GM20000 (cell line): ENCODE measurements around the gene FAM163A.
"Not testable (repeated sequence)": the region's sequence is repeated elsewhere in the genome, so short reads cannot be mapped to it uniquely, and the experiment has no call there.

Experiments used
- DNase-seq: peaks from one replicate; pipeline ENCODE4 v3.0.0; 2012; ENCODE audit warnings: low spot score
- CTCF ChIP-seq: IDR thresholded peaks from 2 replicates; pipeline ENCODE4 v1.5.1; 2012; ENCODE audit warnings: mild to moderate bottlenecking, control low read depth; ENCODE audit errors: extremely low read depth, missing control alignments

The FAM163A gene

DNA sequence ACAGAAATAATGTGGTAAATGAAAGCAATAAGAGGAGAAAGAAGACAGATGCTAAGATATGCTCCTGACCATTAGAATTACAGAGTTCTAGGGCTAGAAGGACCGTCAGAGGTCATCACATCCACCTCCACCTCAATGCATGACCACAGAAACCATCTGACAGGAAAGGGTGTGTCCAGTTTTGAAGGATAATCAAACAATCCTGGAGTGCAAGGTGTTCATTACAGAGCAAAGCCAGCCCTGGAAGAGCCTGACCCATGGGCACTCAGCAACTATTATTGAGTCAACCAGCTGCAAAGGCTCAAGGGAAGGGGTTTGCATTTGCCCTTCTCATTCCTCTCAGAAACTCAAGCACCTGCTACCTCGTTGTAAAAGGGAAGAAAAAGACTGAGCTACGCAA lies 88.1 kb downstream of the FAM163A start:
- TF ChIP-seq CTCF, result no peak
- no peak for DNase-seq

DNA sequence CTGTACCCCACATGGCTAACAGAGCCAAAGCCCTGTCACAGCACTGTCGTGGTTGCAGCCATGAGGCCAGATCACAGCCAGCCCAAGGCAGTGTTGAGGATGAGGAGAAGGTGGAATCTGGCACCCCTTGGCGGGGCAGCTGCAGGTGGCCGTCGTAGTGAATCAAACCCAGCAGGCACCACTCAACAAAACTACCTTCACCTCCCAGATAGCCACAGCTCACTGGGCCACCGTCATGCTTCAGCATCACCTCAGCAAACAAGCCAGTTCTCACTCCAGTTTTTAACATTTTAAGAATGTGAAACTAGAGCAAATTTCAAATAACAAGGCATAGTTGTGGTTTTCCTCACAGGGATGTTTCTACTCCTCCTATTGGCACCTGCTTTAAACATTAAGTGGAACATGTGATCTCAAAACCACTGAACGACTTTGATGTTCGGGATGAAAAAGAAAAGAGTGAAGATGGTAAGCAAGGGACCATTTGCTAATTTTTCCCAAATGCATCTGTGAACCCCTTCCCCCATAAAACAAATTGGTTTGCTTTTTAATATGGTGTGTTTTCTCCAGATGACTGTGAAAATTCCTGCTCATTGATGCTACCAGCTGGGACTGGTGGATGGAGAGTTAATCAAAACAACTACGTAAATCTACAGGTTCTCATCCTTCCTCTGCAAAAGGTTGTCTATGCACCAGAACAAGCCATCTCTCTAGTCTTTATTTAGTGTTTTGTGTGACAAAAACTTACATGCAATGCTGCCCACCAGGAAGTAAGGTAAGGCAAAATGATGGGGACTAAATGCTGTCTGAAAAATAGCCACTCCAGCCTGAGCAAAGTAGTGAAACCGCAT lies 89.0 kb downstream of the FAM163A start:
- no peak for DNase-seq
- no peak for TF ChIP-seq CTCF

- not testable (repeated sequence) for DNase-seq
Measured at GRCh38 chr1:179836686-179837445, 93.8 kb downstream of the FAM163A start.

GRCh38 chr1:179840107-179840506 lies 97.0 kb downstream of the FAM163A start:
- no peak for TF ChIP-seq CTCF
- DNase-seq, result no peak

DNA sequence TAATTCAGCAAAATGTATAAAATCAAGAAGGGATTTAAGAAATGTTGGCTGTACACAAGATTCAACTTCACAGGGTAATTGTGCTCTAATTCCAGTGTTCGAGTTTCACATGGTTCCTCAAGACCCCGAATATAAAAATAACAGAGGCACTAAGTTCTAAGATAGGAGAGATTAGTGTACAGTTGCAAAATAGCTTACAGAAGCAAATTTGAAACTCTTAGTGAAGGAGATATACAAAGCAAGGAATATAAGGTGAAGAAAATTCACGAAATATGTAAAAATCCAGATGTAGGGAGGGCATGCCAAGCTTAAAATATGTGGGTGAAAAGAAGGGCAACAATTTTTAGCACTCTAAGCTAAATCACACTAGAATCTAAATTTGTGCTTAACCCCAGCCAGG lies 105.1 kb downstream of the FAM163A start:
- DNase-seq, result no peak
- TF ChIP-seq CTCF, result no peak

DNA sequence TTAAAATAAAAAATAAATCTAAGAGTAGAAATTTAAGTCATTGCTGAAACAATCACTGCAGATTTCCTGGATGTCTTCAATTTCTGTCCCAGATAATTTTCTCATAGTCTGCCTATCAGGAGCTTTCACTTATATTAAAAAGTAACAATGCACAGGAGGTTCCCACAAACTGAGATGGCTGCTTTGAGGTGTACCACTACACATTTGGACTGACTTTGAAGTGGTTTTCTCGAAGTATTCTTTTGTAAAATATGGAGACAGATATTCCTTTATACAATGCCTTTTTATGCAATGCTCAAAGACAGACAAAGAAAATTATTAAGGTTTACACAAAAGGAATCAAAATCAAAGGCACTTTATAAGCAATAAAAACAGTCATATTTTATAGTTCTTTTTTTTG lies 110.0 kb downstream of the FAM163A start:
- TF ChIP-seq CTCF, result no peak
- DNase-seq, result no peak

GRCh38 chr1:179855831-179856230 lies 112.7 kb downstream of the FAM163A start:
- DNase-seq, result not testable (repeated sequence)

GRCh38 chr1:179856296-179856695 lies 113.2 kb downstream of the FAM163A start:
- DNase-seq, result no peak
- TF ChIP-seq CTCF, result no peak
